ENCODE measurements around the gene DLG2.

- TF ChIP-seq CTCF (conservative IDR thresholded peaks at IDR 0.05 in 1 of 2, IDR thresholded peaks at IDR 0.05 in 1 of 2; ENCODE audit: extremely low read depth in 1 of 2, insufficient read depth in 1 of 2, low read depth in 1 of 2, low read length in 2 of 2) = no peak
- TF ChIP-seq EZH2 (IDR thresholded peaks at IDR 0.05; ENCODE audit: borderline replicate concordance, low read length) = no peak
Measured at GRCh38 chr11:85385111-85385510, 242.0 kb downstream of the DLG2 start.
